GM10847 (cell line): ENCODE data around the gene PDE2A.

Experiments
- POLR2A ChIP-seq: IDR thresholded peaks from 2 replicates; pipeline ENCODE4 v1.6.1; 2011; ENCODE audit not compliant: insufficient read length; ENCODE audit errors: extremely low read depth

The PDE2A gene

GRCh38 chr11:72641522-72642042 lies 32.6 kb downstream of the PDE2A start:
- no peak for TF ChIP-seq POLR2A

GRCh38 chr11:72639502-72640375 lies 34.5 kb downstream of the PDE2A start:
- no peak for TF ChIP-seq POLR2A

- no peak for TF ChIP-seq POLR2A
Measured at GRCh38 chr11:72637926-72638325, 36.3 kb downstream of the PDE2A start.

GRCh38 chr11:72637198-72637597 lies 37.0 kb downstream of the PDE2A start:
- TF ChIP-seq POLR2A, result no peak

- TF ChIP-seq POLR2A, result no peak
Measured at GRCh38 chr11:72636376-72636775, 37.8 kb downstream of the PDE2A start.

- TF ChIP-seq POLR2A, result no peak
Measured at GRCh38 chr11:72635933-72636332, 38.3 kb downstream of the PDE2A start.

- no peak for TF ChIP-seq POLR2A
Measured at GRCh38 chr11:72635309-72635915, 38.8 kb downstream of the PDE2A start.

GRCh38 chr11:72634472-72635095 lies 39.6 kb downstream of the PDE2A start:
- TF ChIP-seq POLR2A, result no peak

GRCh38 chr11:72634016-72634415 lies 40.2 kb downstream of the PDE2A start:
- TF ChIP-seq POLR2A, result no peak

- no peak for TF ChIP-seq POLR2A
Measured at GRCh38 chr11:72633068-72633467, 41.2 kb downstream of the PDE2A start.

GRCh38 chr11:72631806-72632731 lies 42.2 kb downstream of the PDE2A start:
- no peak for TF ChIP-seq POLR2A

- TF ChIP-seq POLR2A, result no peak
Measured at GRCh38 chr11:72630104-72630852, 43.9 kb downstream of the PDE2A start.

- TF ChIP-seq POLR2A, result no peak
Measured at GRCh38 chr11:72629266-72629665, 45.0 kb downstream of the PDE2A start.
